RPMI8226 (cell line): ENCODE data around the gene PHLDA2.

Experiments
- DNase-seq: peaks from one replicate; pipeline ENCODE4 v3.0.0-alpha.2; 2015

PHLDA2 gene

DNA sequence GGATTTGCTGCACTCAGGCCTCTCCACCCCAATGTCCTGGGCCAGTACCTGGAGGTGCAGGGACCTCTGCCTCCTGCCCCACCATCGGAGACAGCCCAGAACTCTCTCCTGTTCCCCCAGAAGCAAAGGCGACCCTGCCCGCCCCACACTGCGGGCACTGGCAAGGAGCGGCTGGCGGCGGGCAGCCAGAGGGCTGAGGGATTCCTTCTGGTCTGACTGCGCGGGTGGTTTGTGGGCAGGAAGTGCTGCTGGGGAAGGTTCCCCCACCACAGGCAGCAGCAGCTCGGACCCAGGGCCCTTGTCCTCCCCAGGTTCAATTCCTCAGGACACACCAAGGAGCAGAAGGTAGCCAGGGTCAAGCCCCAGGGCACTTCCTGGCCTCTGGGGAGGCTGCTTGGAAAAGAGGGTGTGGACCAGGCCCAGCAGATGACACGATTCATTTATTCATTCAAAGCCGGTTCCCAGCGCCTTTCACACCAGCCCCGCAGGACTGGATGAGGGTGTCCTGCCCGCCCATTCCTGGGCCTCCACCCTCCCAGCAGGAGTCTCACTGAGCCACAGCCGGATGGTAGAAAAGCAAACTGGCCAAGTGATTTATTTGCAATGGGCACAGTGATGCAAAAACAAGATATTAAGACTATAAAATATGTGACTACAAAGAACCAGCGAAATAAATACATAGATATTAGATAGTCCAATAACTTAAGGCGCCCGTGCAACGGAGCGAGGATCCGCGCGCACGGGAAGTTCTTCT, 1.2 kb downstream of the PHLDA2 start:
- no peak for DNase-seq

GRCh38 chr11:2927121-2927800, 2.0 kb downstream of the PHLDA2 start:
- no peak for DNase-seq

DNA sequence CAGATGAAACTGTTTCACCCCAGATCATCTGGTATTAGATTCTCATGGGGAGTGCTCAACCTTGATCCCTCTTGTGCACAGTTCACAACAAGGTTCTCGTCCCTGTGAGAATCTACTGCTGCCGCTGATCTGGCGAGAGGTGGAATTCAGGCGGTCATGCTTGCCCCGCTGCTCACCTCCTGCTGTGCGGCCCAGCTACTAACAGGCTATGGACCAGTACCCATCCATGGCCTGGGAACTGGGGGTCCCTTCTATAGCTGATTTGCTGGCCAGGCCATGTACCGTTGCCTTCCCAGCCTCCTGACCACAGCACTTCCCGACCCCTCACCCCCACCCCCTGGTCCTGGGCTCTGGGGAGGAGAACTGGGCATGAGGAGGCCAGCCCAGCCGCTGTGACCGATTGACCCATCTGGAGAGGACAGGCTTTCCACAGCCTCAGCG, 2.6 kb downstream of the PHLDA2 start:
- DNase-seq = no peak

DNA sequence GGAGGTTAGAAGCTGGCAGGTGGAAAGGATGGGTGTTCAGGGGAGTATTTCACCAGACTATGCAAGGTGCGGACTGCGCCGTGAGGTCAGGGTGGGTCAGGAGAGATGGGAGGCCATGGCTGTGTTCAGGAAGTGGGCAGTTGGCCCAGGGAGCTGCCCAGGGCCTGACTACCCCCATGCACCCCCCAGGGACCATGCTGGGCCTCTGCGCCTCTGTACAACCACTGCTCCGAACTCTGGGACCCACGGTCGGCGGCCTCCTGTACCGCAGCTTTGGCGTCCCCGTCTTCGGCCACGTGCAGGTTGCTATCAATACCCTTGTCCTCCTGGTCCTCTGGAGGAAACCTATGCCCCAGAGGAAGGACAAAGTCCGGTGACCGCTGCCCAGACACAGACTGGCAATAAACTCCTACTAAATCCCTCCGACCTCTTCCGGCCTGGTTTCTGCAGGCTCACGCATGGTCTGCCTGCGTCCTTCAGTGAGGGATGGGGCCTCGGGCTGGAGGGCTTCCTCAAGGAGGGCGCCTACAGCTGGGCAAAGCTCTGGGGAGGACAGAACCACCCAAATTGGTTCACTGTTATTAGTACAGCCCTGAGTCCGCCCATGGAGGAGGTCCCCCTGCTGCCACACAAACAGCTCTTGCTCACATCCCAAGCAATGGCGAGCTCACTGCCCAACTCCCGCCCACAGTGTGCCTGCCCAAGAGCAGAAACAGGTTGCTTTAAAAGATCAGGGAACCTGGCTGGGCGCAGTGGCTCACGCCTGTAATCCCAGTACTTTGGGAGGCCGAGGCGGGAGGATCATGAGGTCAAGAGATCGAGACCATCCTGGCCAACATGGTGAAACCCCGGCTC, 4.2 kb downstream of the PHLDA2 start:
- DNase-seq = no peak

- DNase-seq = no peak
Measured at GRCh38 chr11:2924381-2924780, 4.8 kb downstream of the PHLDA2 start.

DNA sequence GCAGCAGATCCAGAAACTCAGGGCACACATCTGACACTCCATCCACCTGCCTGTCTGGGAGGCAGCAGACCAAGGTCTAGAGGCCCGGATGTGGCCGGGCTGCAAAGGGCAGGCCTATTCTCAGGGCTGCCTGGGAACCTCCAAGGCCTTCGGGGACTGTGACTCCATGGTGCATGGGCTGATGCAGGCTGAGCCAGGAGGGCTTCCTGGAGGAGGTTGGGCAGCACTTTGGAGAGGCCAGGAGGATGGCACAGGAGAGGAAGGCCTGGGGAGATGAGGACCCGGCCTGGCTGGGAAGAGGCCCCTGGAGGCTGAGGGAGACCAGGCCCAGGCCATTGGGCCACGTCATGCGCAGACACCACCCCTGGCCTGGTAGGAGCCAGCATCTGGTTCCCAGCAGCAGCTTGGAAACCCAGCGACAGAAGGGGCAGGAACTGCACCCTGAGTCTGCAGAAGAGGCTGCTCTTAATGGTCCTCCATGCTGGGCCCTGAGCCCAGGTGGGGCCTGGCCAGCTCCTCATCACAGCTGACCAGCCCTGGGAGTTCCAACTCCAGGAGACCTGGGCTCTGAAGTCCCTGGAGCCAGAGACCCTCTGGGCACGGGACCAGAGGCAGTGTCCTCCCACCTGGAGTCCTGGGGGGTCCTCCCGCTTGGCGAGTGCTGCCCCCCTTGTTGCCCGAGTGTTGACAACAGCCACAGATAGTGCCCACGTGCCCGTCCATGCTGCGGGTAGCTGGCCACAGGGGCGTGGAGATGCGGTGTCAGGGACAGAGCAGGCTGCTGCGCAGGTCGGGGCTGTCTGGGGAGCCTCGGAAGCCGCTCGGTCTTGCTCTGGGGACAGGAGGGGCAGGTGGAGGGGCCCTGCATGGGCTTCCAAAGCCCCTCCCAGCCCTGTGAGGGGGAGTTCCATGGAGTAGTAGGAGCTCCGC, 5.5 kb downstream of the PHLDA2 start:
- DNase-seq = no peak

DNA sequence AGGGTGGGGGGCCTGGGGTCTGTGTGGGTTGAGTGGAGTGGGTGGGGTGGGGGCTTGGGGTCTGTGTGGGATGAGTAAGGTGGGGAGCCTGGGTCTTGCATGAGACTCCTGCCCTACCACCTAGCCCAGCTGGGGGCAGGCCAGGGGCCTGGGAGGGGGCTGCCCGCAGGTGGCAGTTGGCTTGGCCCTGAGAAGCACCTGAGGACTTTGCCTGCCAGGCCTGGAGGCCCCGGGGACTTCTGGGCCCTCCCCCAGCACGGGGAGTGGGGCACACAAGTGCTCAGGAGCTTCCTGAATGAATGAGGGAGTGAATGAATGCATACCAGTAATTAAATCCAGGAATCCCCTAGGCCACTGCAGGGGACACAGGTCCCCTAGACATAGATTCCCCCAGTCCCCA, 6.6 kb downstream of the PHLDA2 start:
- no peak for DNase-seq

- no peak for DNase-seq
Measured at GRCh38 chr11:2921742-2922493, 7.3 kb downstream of the PHLDA2 start.

DNA sequence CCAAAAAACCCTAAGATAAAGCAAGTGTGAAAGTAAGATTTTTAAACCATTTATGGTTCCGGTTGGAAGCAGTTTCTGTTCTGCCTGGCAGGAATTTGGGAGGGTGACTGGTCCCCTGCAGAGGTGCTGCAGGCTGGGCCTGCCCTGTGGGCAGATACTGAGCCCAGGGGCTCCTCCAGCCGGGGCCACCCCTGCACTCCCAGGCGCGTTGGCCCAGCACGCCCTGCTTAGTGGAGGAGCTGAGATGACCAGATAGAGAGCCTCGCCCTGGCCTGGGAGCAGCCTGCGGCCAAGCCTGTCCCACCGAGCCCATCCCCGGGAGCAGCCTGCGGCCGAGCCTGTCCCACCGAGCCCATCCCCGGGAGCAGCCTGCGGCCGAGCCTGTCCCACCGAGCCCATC, 8.0 kb downstream of the PHLDA2 start:
- DNase-seq = no peak

GRCh38 chr11:2920343-2920742, 8.9 kb downstream of the PHLDA2 start:
- DNase-seq = no peak

GRCh38 chr11:2919837-2920236, 9.4 kb downstream of the PHLDA2 start:
- DNase-seq = no peak

- DNase-seq = no peak
Measured at GRCh38 chr11:2919188-2919587, 10.0 kb downstream of the PHLDA2 start.

DNA sequence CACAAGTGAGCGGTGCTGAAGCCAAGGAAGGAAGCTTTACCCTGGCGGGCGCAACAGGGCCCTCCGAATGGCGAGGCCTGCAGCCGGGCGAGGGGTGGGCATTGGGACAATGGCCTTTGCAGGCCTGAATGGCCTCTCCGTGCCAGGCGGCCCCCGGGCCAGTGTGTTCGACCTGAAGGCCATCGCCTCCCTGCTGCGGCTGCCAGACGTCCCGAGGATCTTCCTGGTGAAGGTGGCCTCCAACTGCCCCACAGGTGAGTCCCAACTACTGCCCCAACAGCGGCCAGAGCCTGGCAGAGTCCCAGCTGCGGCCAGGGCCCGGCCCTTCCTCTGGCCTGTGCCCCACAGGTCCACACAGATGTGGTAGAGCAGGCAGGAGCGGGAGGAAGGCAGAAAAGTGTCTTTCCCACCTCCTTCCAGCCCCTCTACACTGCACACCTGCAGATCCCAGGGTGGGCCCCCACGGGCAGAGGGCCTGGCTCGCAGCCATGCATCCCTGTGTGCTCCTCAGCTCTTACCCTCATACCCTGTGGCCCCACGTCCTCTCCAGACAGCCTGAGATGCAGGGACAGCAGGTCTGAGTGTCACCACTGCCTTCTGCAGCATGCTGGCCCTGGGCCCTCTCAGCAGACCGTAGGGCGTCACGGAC, 11.3 kb downstream of the PHLDA2 start:
- no peak for DNase-seq

- DNase-seq = no peak
Measured at GRCh38 chr11:2916892-2917645, 12.2 kb downstream of the PHLDA2 start.

DNA sequence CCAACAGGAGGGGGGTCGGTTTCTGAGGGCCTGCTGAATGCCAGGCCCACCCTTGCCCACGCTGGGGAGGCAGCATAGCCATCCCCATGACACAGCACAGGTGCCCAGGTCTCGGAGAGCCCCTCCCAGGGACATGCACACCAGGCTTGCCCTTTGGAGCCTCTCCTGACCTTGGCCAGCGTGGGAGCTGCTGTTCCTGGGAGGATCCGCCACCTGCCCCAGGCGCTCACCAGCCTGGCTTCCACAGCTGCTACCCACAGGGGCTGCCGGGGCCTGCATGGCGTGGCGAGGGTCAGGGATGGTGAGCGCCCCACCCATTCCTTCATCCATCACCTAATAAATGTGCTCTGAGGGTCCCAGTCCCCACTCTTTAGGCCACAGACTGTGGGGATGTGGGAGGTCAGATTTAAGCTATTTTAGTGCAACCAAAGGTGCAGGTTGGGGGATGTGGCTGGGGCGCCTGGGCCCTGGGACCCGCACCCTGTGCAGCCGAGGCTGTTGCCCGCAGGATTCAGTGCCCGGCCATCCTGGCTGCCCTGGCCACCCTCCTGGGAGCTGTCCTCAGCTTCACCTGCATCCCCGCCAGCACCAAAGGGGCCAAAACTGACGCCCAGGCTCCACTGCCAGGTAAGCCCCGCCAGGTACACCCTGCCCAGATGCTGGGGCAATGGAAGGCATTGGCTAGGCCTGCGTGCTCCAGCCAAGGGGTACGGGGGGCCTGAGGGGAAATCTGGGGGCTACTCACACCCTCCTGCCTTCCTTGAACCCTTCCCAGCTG, 12.9 kb downstream of the PHLDA2 start:
- DNase-seq = no peak

GRCh38 chr11:2915473-2915872, 13.7 kb downstream of the PHLDA2 start:
- DNase-seq = no peak

DNA sequence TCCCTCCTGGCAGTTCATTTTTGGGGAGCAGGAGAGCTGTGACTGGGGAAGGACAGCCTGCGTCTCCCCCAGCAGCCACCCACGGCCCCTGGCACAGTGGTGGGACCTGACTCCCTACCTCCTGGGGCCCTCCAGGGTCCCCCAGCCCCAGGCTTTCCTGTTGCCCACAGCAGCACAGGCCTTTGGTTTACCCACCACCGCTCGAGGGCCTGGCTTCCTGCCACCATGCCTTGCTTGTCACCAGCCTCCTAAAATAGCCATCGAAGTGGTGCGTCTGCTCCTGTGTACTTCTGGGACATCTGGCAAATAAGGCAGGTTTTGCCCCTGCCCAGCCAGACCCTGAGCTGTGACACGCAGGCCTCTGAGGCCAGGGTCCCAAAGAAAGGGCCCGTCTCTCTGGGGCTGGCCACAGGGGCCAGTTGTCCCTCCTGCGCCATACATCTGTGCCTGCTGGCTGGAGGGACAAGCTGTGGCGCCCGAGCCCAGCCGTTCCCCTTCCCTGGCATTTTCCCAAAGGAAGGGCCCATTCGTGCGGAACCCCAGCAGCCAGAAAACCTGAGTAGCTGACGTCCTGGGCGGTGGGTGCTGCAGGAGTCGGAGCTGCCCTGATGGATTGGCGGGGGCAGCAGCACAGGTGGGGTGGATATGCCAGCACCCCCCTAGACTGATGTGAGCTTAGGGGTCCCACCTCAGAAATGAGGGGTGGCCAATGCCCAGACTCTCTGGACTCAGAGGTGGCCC, 14.6 kb downstream of the PHLDA2 start:
- DNase-seq = peak; percentile 74

- DNase-seq = no peak
Measured at GRCh38 chr11:2913776-2914175, 15.4 kb downstream of the PHLDA2 start.

DNA sequence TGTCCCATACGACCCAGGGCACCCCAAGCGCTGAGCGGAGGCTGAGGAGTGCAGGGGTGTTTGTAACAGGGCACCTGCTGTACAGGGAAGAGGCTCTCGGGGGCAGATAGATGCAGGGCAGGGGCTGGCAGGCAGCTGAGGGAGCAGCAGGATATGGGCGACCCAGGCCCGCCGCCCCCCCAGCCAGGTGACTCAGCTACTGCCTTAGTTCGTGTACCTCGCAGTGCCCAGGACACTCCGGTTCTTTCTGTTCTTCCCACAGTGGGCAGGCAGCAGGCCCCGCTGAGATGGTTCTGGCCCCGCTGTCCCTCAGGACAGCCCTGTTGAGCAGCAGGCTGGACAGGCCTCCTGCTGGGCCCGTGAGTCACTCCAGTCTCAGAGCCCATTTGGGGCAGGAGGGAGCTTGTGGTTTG, 16.2 kb downstream of the PHLDA2 start:
- DNase-seq = no peak
